ENCODE results near the gene GABPB1. TPM values are rescaled to one million over a fixed set of nuclear protein-coding genes. Genes with fewer than 3 reads are reported as not detected.

The GABPB1 gene
- total and polyA plus RNA-seq, 2 of the 13 experiments (the other 11 are each of a cell fraction or from before 2014, with no cell fraction given) = 17.5 to 39.5 TPM

DNA sequence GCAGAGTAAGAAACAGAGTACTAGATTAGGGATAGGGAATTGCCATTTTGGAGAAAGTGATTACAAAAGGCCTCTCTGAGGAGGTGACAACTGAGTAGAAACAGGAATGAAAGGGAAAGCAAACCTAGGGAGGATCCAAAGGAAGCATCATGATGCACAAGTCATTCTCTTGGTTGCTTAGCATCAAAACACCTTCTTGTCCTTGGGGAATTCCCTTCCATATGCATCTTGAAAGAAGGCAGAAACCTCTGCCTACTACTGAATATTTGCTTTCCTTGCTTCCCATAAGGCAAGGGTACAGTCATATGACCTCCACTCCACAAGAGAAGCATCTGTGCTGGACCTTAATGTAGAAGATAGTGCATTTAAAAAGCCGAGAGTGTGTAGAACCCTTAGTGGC lies 24.1 kb downstream of the GABPB1 start:
- Histone ChIP-seq H3K9me3 (ENCODE audit: low read length) (no peaks in the 10 kb centered on the region), H3K4me3 (replicated peaks in 1 of 3; ENCODE audit: insufficient read depth in 1 of 3, low read depth in 2 of 3, low read length in 3 of 3) (no peak overlapping the region), H4K20me1 (ENCODE audit: insufficient read depth, low read length) (no peaks in the 10 kb centered on the region), H3K36me3 (replicated peaks in 1 of 2; ENCODE audit: control insufficient read depth in 1 of 2, insufficient read depth in 2 of 2, low read length in 2 of 2) (no peaks in the 10 kb centered on the region), H3K4me1 (ENCODE audit: insufficient read depth, low read length) (no peaks in the 10 kb centered on the region), H3K9ac (ENCODE audit: insufficient read depth, low read depth, low read length) (no peak overlapping the region), H3K27me3 (ENCODE audit: control insufficient read depth in 1 of 2, insufficient read depth in 2 of 2, low read length in 2 of 2) (no peaks in the 10 kb centered on the region), H2AFZ (ENCODE audit: low read length) (no peak overlapping the region), H3K27ac (ENCODE audit: extremely low read length, insufficient read depth, low read length) (no peak overlapping the region), H3K4me2 (ENCODE audit: low read depth, low read length) (no peak overlapping the region), H3K79me2 (ENCODE audit: insufficient read depth, low read length) (peaks cover 14% of the 10 kb centered on the region)
- in situ Hi-C loops (cut with HindIII; ENCODE audit: extremely low pct_ligation_motif_present, low pct_unique_long_range_greater_than_20kb) (no loop called here), intact Hi-C loops (cut with micrococcal nuclease; ENCODE audit: unreplicated experiment) (no loop called here)
- DNase-seq (ENCODE audit: low spot score) (no peak), ATAC-seq (no peak), FAIRE-seq (no peak)
- CTCF ChIA-PET (ENCODE audit: low intra/inter-chr PET ratio, low total read pairs) = no interaction called here
- BruUV-seq (replicated peaks) = no TSS peak
- POLR2A ChIA-PET = no interaction called here
- TF ChIP-seq NFRKB (IDR thresholded peaks at IDR 0.05) = no peak
- TF ChIP-seq ZNF333 (CRISPR knock-in tag; IDR thresholded peaks at IDR 0.05; ENCODE audit: borderline replicate concordance) = no peak
- no peak for TF ChIP-seq FIP1L1 (IDR thresholded peaks at IDR 0.05; ENCODE audit: borderline replicate concordance, insufficient read depth, low read depth, low read length)
- no peak for TF ChIP-seq ATRX (CRISPR knock-in tag; IDR thresholded peaks at IDR 0.05; ENCODE audit: borderline replicate concordance)
- TF ChIP-seq, protein P1, sequence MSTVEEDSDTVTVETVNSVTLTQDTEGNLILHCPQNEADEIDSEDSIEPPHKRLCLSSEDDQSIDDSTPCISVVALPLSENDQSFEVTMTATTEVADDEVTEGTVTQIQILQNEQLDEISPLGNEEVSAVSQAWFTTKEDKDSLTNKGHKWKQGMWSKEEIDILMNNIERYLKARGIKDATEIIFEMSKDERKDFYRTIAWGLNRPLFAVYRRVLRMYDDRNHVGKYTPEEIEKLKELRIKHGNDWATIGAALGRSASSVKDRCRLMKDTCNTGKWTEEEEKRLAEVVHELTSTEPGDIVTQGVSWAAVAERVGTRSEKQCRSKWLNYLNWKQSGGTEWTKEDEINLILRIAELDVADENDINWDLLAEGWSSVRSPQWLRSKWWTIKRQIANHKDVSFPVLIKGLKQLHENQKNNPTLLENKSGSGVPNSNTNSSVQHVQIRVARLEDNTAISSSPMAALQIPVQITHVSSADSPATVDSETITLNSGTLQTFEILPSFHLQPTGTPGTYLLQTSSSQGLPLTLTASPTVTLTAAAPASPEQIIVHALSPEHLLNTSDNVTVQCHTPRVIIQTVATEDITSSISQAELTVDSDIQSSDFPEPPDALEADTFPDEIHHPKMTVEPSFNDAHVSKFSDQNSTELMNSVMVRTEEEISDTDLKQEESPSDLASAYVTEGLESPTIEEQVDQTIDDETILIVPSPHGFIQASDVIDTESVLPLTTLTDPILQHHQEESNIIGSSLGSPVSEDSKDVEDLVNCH (CRISPR knock-in tag; IDR thresholded peaks at IDR 0.05) = no peak
- no peak for TF ChIP-seq GLI4 (CRISPR knock-in tag; IDR thresholded peaks at IDR 0.05; ENCODE audit: borderline replicate concordance)
- no peak for TF ChIP-seq ZNF703 (CRISPR knock-in tag; IDR thresholded peaks at IDR 0.05; ENCODE audit: borderline replicate concordance)
- TF ChIP-seq NFKBIZ (CRISPR knock-in tag; IDR thresholded peaks at IDR 0.05) = no peak
- TF ChIP-seq ZNF160 (CRISPR knock-in tag; IDR thresholded peaks at IDR 0.05) = no peak
- TF ChIP-seq RAD21 (CRISPR knock-in tag; IDR thresholded peaks at IDR 0.05) = no peak
- no peak for TF ChIP-seq ZBTB38 (CRISPR knock-in tag; IDR thresholded peaks at IDR 0.05)
- TF ChIP-seq HDAC6 (IDR thresholded peaks at IDR 0.05; ENCODE audit: low read depth, low read length) = no peak
- no peak for TF ChIP-seq ARNT2 (CRISPR knock-in tag; IDR thresholded peaks at IDR 0.05; ENCODE audit: low read depth)
- TF ChIP-seq CEBPG (CRISPR knock-in tag; IDR thresholded peaks at IDR 0.05) = no peak
- TF ChIP-seq CEBPZ (IDR thresholded peaks at IDR 0.05; ENCODE audit: low read length) = no peak
- TF ChIP-seq ZNF841 (CRISPR knock-in tag; IDR thresholded peaks at IDR 0.05; ENCODE audit: borderline replicate concordance) = no peak
- TF ChIP-seq PRDM15 (CRISPR knock-in tag; IDR thresholded peaks at IDR 0.05) = no peak
- WGBS (ENCODE audit: low lambda C conversion rate) = 100% methylated on average over 1 of the region's 1 CpG

Measured in HepG2 (cell line).